ENCODE measurements around the gene FUNDC2. TPM values are rescaled to one million over a fixed set of nuclear protein-coding genes. Genes with fewer than 3 reads are reported as not detected.
A peak's percentile ranks its signal among the peaks of the same experiment; 100 is the strongest.

Gene FUNDC2
- total RNA-seq, 1 donor from 2014 or later: 44.2 TPM

- no peaks in the 10 kb centered on the region for H3K27me3 Mint-ChIP-seq (ENCODE audit: low read depth)
- DNase-seq (ENCODE audit: low spot score): no peak
- peaks cover 5% of the 10 kb centered on the region for H3K9me3 Mint-ChIP-seq (ENCODE audit: low read depth)
- peak overlapping the region; percentile 79 for H3K4me3 Mint-ChIP-seq (ENCODE audit: unreplicated experiment)
- peak overlapping the region; percentile 92 for H3K27ac Mint-ChIP-seq (ENCODE audit: unreplicated experiment)
- peaks cover 11% of the 10 kb centered on the region for H3K4me1 Mint-ChIP-seq (ENCODE audit: low read depth)
- H3K36me3 Mint-ChIP-seq (ENCODE audit: low read depth): no peaks in the 10 kb centered on the region
- no peak for TF ChIP-seq CTCF (IDR thresholded peaks at IDR 0.05)
Observed at GRCh38 chrX:155027509-155028066, 944 bp downstream of the FUNDC2 start.

- TF ChIP-seq CTCF (IDR thresholded peaks at IDR 0.05): no peak
- Mint-ChIP-seq H3K36me3 (ENCODE audit: low read depth) (no peaks in the 10 kb centered on the region), H3K27me3 (ENCODE audit: low read depth) (no peaks in the 10 kb centered on the region), H3K4me3 (ENCODE audit: unreplicated experiment) (peak overlapping the region; percentile 79), H3K27ac (ENCODE audit: unreplicated experiment) (peak overlapping the region; percentile 92), H3K4me1 (ENCODE audit: low read depth) (peaks cover 11% of the 10 kb centered on the region), H3K9me3 (ENCODE audit: low read depth) (peaks cover 5% of the 10 kb centered on the region)
- no peak for DNase-seq (ENCODE audit: low spot score)
Observed at GRCh38 chrX:155028129-155028528, 1.5 kb downstream of the FUNDC2 start.

- no peak for DNase-seq (ENCODE audit: low spot score)
- H3K4me3 Mint-ChIP-seq (ENCODE audit: unreplicated experiment): peak overlapping the region; percentile 1
- no peaks in the 10 kb centered on the region for H3K36me3 Mint-ChIP-seq (ENCODE audit: low read depth)
- TF ChIP-seq CTCF (IDR thresholded peaks at IDR 0.05): no peak
- peaks cover 11% of the 10 kb centered on the region for H3K4me1 Mint-ChIP-seq (ENCODE audit: low read depth)
- H3K9me3 Mint-ChIP-seq (ENCODE audit: low read depth): peaks cover 3% of the 10 kb centered on the region
- H3K27me3 Mint-ChIP-seq (ENCODE audit: low read depth): no peaks in the 10 kb centered on the region
- H3K27ac Mint-ChIP-seq (ENCODE audit: unreplicated experiment): peak overlapping the region; percentile 14
Observed at GRCh38 chrX:155028877-155029291, 2.2 kb downstream of the FUNDC2 start.

- peaks cover 22% of the 10 kb centered on the region for H3K9me3 Mint-ChIP-seq (ENCODE audit: low read depth)
- DNase-seq (ENCODE audit: low spot score): no peak
- H3K4me1 Mint-ChIP-seq (ENCODE audit: low read depth): peaks cover 11% of the 10 kb centered on the region
- no peaks in the 10 kb centered on the region for H3K27me3 Mint-ChIP-seq (ENCODE audit: low read depth)
- no peak overlapping the region for H3K27ac Mint-ChIP-seq (ENCODE audit: unreplicated experiment)
- no peak overlapping the region for H3K4me3 Mint-ChIP-seq (ENCODE audit: unreplicated experiment)
- peaks cover 8% of the 10 kb centered on the region for H3K36me3 Mint-ChIP-seq (ENCODE audit: low read depth)
- TF ChIP-seq CTCF (IDR thresholded peaks at IDR 0.05): no peak
Observed at GRCh38 chrX:155031657-155032056, 5.0 kb downstream of the FUNDC2 start.

GRCh38 chrX:155035688-155036087 lies 9.0 kb downstream of the FUNDC2 start:
- H3K4me1 Mint-ChIP-seq (ENCODE audit: low read depth): no peaks in the 10 kb centered on the region
- H3K27me3 Mint-ChIP-seq (ENCODE audit: low read depth): no peaks in the 10 kb centered on the region
- H3K27ac Mint-ChIP-seq (ENCODE audit: unreplicated experiment): no peak overlapping the region
- no peak for TF ChIP-seq CTCF (IDR thresholded peaks at IDR 0.05)
- no peak for DNase-seq (ENCODE audit: low spot score)
- H3K36me3 Mint-ChIP-seq (ENCODE audit: low read depth): peaks cover 18% of the 10 kb centered on the region
- peaks cover 41% of the 10 kb centered on the region for H3K9me3 Mint-ChIP-seq (ENCODE audit: low read depth)
- no peak overlapping the region for H3K4me3 Mint-ChIP-seq (ENCODE audit: unreplicated experiment)
